Dermis microvascular lymphatic vessel endothelial cell (primary cell): Measurements from ENCODE around the gene ZCRB1. TPM values are rescaled to one million over a fixed set of nuclear protein-coding genes. Genes with fewer than 3 reads are reported as not detected.
"Not testable (repeated sequence)": the region's sequence is repeated elsewhere in the genome, so short reads cannot be mapped to it uniquely, and the experiment has no call there.

ENCODE experiments used
- DNase-seq, 2 donors: peaks; one replicate each; pipeline versions ENCODE4 v3.0.0 to v3.0.0-alpha.2; 2010; ENCODE audit warnings: low read depth in 2 of 2
- total RNA-seq: library from RNA; depleted of rRNA; stranded (reverse); fragments of >200 nt; gene quantifications from 2 replicates; pipeline ENCODE4 v1.2.1, GENCODE V29; 2014

The ZCRB1 gene, protein sequence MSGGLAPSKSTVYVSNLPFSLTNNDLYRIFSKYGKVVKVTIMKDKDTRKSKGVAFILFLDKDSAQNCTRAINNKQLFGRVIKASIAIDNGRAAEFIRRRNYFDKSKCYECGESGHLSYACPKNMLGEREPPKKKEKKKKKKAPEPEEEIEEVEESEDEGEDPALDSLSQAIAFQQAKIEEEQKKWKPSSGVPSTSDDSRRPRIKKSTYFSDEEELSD
- 26.1 and 30.1 TPM in 2 replicates for total RNA-seq

- peak; percentile 49 to 81 for DNase-seq
These were observed at the start of gene ZCRB1, which contains the start of gene PPHLN1 for GRCh38 chr12:42325653-42326474. ZCRB1 (minus strand) TSS chr12:42326094; CDS start chr12:42324102, 1,992 bp downstream. PPHLN1 (plus strand) TSS chr12:42326167; CDS start chr12:42335903, 9,736 bp downstream.

- DNase-seq: no peak
These were observed 47.8 kb upstream of the ZCRB1 start for GRCh38 chr12:42373669-42374068.

GRCh38 chr12:42372154-42372791 lies 46.4 kb upstream of the ZCRB1 start:
- peak; percentile 35 to 58 for DNase-seq

GRCh38 chr12:42370013-42370412 lies 44.1 kb upstream of the ZCRB1 start:
- no peak for DNase-seq

GRCh38 chr12:42365486-42365885 lies 39.6 kb upstream of the ZCRB1 start:
- no peak for DNase-seq

DNA sequence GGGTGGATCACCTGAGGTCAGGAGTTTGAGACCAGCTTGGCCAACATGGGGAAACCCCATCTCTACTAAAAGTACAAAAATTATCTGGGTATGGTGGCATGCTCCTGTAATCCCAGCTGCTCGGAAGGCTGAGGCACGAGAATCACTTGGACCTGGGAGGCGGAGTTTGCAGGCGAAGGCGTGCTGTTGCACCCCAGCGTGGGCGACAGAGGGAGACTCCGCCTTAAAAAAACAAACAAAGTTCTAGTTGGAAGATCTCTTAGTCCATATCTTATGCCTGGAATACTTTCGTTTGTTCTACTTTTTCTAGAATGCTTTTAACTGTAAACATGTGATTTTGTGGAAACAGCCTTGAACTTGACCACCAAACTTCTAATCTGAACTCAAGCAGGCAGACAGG lies 38.8 kb upstream of the ZCRB1 start:
- no peak for DNase-seq

DNA sequence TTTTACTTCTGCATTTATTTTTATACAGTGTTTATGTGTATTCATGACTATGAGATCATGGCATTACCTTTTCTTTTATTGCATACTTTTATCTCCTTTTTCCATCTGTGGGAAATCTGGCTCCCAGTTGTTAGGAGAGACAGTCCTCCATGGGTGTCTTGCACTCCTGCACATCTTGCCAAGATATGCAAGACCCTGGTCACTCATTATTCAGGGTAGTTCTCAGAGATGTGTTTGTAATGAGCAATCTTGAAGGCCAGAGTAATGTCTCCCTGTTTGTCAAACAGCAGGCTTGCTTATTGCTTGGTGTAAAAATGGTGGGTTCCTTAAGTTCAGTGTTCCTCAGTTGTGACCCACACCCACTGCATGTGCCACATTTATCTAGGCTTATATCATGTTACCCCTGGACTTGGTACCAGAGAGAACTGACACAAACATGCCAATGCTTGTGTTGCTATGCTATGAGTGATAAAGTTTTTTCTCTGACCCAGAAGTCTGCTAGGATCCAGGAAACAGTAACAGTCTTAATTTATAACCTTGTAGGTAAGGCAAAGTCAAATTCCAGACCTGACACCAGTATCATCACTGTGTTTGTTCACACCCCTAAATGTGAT lies 36.9 kb upstream of the ZCRB1 start:
- no peak for DNase-seq

DNA sequence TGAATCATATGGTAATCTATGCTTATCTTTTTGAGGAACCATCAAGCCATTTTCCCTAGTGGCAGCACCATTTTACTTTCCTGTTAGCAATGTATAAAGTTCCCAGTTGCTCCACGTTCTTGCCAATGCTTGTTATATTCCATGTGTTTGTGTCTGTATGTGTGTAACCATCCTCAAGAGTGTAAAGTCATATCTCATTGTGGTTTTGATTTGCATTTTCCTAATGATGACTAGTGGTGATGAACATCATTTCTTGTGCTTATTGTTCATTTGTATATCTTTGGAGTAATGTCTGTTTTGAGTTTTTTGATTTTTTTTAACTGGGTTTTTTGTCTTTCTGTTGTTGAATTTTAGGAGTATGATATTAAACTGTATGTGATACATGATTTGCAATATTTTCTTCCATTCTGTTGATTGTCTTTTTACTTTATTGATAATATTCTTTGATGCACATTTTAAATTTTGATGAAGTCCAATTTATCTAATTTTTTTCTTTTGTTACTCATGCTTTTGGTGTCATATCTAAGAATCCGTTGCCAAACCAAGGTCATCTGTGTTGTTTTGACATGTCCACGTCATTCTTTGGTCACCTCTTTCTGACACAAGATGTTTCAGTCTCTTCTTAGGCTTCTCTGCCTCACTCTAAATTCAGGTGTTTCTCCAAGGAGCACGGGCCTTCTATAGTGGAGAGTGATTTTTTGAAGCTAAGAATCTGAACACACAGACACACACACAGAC lies 36.2 kb upstream of the ZCRB1 start:
- DNase-seq: no peak

GRCh38 chr12:42360747-42361403 lies 35.0 kb upstream of the ZCRB1 start:
- DNase-seq: peak in 1 of 2 donors; percentile 6

DNA sequence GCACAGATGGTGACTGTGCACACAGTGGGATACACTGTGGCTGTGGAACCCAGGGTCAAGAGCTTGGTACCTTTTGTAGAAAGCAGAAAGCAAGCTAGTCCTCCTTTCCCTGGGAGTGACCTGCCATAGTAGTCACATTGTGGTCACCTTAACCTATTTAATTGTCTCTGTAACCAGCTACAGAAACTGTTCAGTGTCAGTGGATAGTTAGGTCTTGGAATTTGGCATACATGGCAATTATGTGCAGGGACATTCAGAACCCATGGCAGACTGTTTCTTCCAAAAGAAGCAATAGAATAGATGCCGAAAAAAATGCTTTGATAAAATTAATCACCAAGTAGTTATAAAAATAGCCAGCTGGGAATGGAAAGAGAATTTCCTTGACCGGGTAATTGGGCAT lies 30.4 kb upstream of the ZCRB1 start:
- no peak for DNase-seq

GRCh38 chr12:42350021-42350407 lies 24.1 kb upstream of the ZCRB1 start:
- not testable (repeated sequence) for DNase-seq

DNA sequence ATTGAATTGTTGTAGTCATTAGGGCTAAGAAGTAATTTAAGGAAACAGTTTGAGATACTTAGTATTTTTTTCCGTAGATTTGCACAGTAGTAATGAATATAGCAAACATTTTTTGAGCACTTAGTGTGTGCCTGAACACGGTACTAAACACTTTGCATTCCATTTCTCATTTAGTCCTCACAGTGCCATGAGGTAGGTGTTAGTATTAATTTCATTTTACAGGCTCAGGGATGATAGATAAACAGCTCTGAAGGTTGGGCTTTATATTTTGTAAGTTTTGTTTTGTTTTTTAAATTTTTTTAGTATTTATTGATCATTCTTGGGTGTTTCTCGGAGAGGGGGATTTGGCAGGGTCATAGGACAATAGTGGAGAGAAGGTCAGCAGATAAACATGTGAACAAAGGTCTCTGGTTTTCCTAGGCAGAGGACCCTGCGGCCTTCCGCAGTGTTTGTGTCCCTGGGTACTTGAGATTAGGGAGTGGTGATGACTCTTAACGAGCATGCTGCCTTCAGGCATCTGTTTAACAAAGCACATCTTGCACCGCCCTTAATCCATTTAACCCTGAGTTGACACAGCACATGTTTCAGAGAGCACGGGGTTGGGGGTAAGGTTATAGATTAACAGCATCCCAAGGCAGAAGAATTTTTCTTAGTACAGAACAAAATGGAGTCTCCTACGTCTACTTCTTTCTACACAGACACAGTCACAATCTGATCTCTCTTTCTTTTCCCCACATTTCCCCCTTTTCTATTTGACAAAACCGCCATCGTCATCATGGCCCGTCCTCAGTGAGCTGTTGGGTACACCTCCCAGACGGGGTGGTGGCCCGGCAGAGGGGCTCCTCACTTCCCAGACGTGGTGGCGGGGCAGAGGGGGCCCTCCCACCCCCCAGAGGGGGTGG lies 23.5 kb upstream of the ZCRB1 start:
- not testable (repeated sequence) for DNase-seq

GRCh38 chr12:42346403-42347002 lies 20.6 kb upstream of the ZCRB1 start:
- no peak for DNase-seq

- no peak for DNase-seq
These were observed 17.8 kb upstream of the ZCRB1 start for GRCh38 chr12:42343721-42344120.

- no peak for DNase-seq
These were observed 16.1 kb upstream of the ZCRB1 start for GRCh38 chr12:42342028-42342427.

DNA sequence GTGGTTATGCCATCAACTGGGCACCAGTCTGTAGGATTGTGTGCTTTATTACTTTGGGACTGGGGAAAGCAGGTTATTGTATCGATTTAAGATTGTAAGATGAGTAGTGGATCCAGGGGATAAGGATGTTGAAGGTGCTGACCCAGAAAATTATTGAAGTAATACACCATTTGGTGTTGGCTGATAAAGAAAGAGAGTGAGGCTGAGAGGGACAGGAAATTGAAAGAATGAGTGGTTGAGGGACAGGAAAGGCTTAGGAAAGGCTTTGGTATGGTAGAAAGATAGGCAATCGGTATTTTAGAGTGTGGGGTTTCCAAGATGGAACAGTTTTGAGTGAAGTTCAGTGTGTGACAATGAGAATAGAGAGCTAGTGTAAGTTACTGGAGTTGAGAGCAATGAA lies 12.4 kb upstream of the ZCRB1 start:
- no peak for DNase-seq

DNA sequence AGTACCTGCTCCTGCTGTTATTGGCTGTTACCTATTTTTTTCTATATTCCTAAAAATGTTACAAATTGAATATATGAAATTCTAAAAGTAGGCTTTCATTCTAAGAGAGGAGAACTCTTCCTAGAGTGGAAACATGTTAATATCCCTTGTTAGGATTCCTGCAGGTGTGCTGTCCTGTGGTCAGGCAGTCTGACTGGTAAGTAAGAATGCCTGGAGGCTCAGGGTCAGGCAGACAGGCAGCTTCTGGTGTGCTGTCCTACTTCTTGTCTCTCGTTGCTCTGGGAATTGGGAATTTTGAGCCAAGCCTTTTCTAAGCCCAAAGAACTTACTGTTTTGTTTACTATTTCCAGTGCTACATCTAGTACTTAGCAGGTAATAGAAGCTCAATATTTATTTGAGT lies 10.4 kb upstream of the ZCRB1 start:
- no peak for DNase-seq

DNA sequence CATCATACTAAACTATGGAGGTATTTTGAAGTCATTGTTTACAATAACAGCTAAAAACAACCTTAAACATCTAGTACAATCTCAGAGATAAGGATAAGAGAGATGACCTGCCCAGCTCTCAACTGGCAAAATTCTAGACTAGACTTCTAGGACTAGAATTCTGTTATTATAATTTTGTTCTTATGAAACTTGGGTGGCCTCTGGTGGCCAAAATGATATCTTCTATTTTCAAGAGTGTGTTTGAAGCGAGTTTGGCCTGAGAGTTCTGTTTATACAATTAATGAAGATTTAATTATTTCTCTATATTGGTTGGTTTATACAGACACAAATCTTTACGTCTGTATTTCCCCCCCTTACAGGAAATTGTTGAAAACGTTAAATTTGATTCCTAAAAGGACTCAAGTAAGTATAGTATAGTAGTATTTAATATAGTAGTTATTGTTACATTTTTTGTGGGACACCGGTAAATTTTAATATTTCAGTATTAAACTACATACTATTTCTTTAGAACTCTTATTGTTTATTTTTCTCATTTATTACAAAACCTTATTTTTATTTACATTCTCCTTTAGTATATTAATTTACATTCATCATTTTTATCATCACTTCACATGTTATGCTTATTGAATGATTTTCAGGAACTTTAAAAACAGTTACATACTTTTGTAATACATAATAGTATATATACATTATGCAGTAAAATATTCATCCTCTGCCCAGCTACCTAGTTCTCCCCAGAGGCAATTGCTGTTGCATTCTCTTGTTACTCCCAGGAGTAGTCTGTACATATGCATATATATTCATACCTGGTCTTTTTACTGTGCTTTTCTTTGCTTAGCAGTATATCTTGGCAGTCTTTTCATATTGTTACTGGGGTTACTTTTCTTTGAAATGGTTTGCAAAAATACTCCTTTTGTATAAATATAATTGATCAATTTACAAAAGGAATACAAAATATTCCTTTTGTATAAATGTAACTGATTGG lies 6.7 kb upstream of the ZCRB1 start:
- peak; percentile 44 to 63 for DNase-seq
